Measurements from ENCODE around the gene RBP4.

DNA sequence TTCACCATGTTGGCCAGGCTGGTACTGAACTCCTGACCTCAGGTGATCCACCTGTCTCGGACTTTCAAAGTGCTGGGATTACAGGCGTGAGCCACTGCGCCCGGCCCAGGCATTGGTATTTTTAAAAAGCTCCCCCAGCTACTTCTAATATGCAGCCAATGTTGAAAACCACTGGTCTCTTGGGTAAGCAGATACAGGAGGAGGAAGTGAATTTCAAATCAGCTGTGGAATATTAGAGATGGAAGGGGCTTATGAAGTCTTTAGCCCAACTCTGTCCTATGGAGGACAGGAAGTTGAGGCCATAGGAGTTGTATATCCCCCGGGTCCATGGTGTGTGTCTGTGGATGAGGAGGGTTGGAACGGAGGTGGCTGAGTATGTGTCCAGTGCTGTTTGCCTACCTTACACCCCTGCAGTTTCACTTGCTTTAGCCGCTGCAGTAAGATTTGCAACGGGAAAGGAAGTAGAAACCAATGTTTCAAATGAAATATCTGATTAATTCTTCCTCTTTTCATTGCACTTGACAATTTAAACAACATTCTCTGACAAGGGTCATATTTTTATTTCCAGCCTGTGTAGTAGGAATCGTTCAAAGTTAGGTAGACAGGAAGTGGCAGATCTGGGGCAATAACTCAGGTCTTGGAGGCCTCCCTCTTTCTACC, 14.7 kb upstream of the RBP4 start:
- TF ChIP-seq ZNF274 (IDR thresholded peaks at IDR 0.05; ENCODE audit: low read depth, low read length) (no peak), YY1 (IDR thresholded peaks at IDR 0.05; ENCODE audit: insufficient read depth, insufficient read length) (no peak)

All from NT2/D1 (cell line).